Liver (tissue), 3 donors: ENCODE results near the gene SUSD4.

Experiments
- EGR1 ChIP-seq, 2 donors: IDR thresholded peaks; 2 replicates each; pipeline ENCODE4 v1.6.1; 2016 to 2018; ENCODE audit warnings: antibody characterized with exemption in 2 of 2, low read depth in 2 of 2
- GABPA ChIP-seq, 2 donors: IDR thresholded peaks in 1 of 2; conservative IDR thresholded peaks in 1 of 2; 2 replicates each; pipeline ENCODE4 v1.6.1; 2016; ENCODE audit warnings: antibody characterized with exemption in 2 of 2, mild to moderate bottlenecking in 1 of 2, moderate library complexity in 1 of 2
- RAD21 ChIP-seq, 2 donors: IDR thresholded peaks; 2 replicates each; pipeline ENCODE4 v1.6.1; 2016; ENCODE audit warnings: antibody characterized with exemption in 2 of 2, mild to moderate bottlenecking in 2 of 2
- SP1 ChIP-seq: IDR thresholded peaks from 2 replicates; pipeline ENCODE4 v1.6.1; 2018; ENCODE audit warnings: antibody characterized with exemption, mild to moderate bottlenecking
- TAF1 ChIP-seq: conservative IDR thresholded peaks from 2 replicates; pipeline ENCODE4 v1.6.1; 2016; ENCODE audit warnings: antibody characterized with exemption, mild to moderate bottlenecking
- YY1 ChIP-seq: IDR thresholded peaks from 2 replicates; pipeline ENCODE4 v1.6.1; 2016; ENCODE audit warnings: antibody characterized with exemption, mild to moderate bottlenecking
- TF ChIP-seq, protein P1 (sequence below): fragments of 150-350 bp; IDR thresholded peaks from 2 replicates; pipeline ENCODE4 v1.5.1; 2017; ENCODE audit warnings: improper control_type of control experiment, low read depth, low read length; ENCODE audit not compliant: missing input control
- TF ChIP-seq, protein P2 (sequence below): IDR thresholded peaks from 2 replicates; pipeline ENCODE4 v1.6.1; 2016; ENCODE audit warnings: antibody characterized with exemption
- TF ChIP-seq, protein P3 (sequence below): IDR thresholded peaks from 2 replicates; pipeline ENCODE4 v1.6.1; 2016; ENCODE audit warnings: antibody characterized with exemption
- donor health status: healthy.
- donor health status: healthy.

DNA sequence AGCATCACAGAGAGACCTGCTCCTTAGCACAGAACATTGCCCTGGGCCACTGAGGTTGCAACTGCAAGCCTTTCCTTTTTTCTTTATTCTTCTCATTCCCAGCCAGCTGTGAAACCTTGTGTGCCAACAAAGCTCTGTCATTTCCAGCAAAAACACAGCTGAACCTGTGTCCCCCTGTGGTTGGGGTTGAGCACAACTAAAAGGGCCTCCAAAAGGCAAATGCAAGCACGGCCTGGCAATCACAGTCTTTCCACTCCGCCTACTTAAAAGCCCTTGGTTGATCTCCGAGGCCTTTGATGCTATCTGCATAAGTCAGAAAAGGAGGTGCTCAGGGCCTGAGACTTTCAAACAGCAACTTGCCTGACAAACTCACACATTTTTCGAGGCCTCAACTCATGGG lies 32.7 kb downstream of the SUSD4 start:
- TF ChIP-seq TAF1 = no peak
- TF ChIP-seq, protein P1, sequence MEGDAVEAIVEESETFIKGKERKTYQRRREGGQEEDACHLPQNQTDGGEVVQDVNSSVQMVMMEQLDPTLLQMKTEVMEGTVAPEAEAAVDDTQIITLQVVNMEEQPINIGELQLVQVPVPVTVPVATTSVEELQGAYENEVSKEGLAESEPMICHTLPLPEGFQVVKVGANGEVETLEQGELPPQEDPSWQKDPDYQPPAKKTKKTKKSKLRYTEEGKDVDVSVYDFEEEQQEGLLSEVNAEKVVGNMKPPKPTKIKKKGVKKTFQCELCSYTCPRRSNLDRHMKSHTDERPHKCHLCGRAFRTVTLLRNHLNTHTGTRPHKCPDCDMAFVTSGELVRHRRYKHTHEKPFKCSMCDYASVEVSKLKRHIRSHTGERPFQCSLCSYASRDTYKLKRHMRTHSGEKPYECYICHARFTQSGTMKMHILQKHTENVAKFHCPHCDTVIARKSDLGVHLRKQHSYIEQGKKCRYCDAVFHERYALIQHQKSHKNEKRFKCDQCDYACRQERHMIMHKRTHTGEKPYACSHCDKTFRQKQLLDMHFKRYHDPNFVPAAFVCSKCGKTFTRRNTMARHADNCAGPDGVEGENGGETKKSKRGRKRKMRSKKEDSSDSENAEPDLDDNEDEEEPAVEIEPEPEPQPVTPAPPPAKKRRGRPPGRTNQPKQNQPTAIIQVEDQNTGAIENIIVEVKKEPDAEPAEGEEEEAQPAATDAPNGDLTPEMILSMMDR = no peak
- no peak for TF ChIP-seq GABPA (IDR thresholded peaks at IDR 0.05 in 1 of 2, conservative IDR thresholded peaks at IDR 0.05 in 1 of 2)
- no peak for TF ChIP-seq SP1
- no peak for TF ChIP-seq RAD21 (IDR thresholded peaks at IDR 0.05)
- TF ChIP-seq YY1 = no peak
- TF ChIP-seq EGR1 (IDR thresholded peaks at IDR 0.05; ENCODE audit: low read depth in 2 of 2) = no peak
- TF ChIP-seq, protein P2, sequence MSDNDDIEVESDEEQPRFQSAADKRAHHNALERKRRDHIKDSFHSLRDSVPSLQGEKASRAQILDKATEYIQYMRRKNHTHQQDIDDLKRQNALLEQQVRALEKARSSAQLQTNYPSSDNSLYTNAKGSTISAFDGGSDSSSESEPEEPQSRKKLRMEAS = no peak
- TF ChIP-seq, protein P3, sequence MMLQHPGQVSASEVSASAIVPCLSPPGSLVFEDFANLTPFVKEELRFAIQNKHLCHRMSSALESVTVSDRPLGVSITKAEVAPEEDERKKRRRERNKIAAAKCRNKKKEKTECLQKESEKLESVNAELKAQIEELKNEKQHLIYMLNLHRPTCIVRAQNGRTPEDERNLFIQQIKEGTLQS = no peak
